Prostate gland (tissue), 2 donors: ENCODE results near the gene SPTLC1.

ENCODE experiments used
- POLR2A ChIP-seq: fragments of 450-650 bp; IDR thresholded peaks from one replicate; pipeline ENCODE4 v1.6.1; 2016; ENCODE audit warnings: antibody characterized with exemption, mild to moderate bottlenecking
- TF ChIP-seq, protein P1 (sequence below), 4 experiments: fragments of 200-600 bp in 2 of 4; fragments of 450-650 bp in 2 of 4; sonication (generic) in 2 of 4; IDR thresholded peaks; 1 replicate in 3 of 4; 2 replicates in 1 of 4; pipeline ENCODE4 v1.5.1; 2016 to 2019; ENCODE audit warnings: antibody characterized with exemption in 4 of 4, mild to moderate bottlenecking in 2 of 4, moderate library complexity in 2 of 4

DNA sequence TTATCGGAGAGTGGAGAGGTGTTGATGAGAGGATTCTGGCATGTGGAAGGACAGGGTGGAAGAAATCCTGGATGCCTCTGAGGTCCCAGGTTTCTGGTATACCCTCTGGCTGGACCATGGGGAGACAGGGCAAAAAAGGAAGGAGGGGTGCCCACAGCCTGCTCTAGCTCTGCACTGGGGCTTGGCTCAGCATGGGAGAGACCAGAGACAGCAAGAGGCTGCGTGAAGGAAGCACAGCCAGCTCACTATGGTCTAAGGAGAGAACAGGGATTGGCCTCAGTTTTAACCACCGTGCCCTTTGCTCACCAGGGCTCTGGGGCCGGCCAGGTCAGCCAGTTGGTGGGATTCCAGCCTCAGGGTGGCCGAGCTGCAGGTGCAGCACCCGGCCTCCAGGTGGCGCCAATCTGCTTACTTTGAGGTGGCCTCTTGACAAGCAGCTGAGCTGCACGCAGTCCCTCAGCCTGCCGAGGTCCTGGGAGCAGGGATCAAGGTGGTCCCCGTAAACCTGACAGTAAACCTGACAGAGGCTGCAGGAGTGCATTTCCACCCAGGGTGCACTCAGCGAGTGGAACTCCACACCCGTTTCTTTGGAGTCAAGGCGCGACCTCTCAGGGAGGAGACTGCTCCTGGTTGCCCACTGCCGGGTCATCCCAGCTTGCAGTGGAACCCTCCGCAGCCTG, 25.0 kb upstream of the SPTLC1 start:
- TF ChIP-seq, protein P1, sequence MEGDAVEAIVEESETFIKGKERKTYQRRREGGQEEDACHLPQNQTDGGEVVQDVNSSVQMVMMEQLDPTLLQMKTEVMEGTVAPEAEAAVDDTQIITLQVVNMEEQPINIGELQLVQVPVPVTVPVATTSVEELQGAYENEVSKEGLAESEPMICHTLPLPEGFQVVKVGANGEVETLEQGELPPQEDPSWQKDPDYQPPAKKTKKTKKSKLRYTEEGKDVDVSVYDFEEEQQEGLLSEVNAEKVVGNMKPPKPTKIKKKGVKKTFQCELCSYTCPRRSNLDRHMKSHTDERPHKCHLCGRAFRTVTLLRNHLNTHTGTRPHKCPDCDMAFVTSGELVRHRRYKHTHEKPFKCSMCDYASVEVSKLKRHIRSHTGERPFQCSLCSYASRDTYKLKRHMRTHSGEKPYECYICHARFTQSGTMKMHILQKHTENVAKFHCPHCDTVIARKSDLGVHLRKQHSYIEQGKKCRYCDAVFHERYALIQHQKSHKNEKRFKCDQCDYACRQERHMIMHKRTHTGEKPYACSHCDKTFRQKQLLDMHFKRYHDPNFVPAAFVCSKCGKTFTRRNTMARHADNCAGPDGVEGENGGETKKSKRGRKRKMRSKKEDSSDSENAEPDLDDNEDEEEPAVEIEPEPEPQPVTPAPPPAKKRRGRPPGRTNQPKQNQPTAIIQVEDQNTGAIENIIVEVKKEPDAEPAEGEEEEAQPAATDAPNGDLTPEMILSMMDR (IDR thresholded peaks at IDR 0.05), result peak; percentile 81 to 91 (median 82)
- TF ChIP-seq POLR2A, result no peak
